Activated CD8-positive, alpha-beta memory T cell treated with anti-CD3 and anti-CD28 coated beads for 36 hours (primary cell): Measurements from ENCODE around the gene NRAS. TPM values are rescaled to one million over a fixed set of nuclear protein-coding genes. Genes with fewer than 3 reads are reported as not detected.

ENCODE experiments used
- CTCF ChIA-PET: fragments of 350-600 bp; sonication (Branson Sonifier 250); formaldehyde crosslinking; loops from one replicate; lab custom pipeline; 2021; ENCODE audit warnings: antibody characterized with exemption; lab: Charles Lee
- POLR2A ChIA-PET: fragments of 350-600 bp; sonication (Branson Sonifier 250); formaldehyde crosslinking; loops from one replicate; lab custom pipeline; 2021; ENCODE audit warnings: antibody characterized with exemption; lab: Charles Lee
- total RNA-seq, 2 experiments: library from RNA; stranded (reverse); gene quantifications; one replicate each; pipeline ENCODE4 v1.2.3, GENCODE V29; 2021

NRAS gene
- total RNA-seq, 2 experiments from 2014 or later, result 71.1 to 71.4 TPM

DNA sequence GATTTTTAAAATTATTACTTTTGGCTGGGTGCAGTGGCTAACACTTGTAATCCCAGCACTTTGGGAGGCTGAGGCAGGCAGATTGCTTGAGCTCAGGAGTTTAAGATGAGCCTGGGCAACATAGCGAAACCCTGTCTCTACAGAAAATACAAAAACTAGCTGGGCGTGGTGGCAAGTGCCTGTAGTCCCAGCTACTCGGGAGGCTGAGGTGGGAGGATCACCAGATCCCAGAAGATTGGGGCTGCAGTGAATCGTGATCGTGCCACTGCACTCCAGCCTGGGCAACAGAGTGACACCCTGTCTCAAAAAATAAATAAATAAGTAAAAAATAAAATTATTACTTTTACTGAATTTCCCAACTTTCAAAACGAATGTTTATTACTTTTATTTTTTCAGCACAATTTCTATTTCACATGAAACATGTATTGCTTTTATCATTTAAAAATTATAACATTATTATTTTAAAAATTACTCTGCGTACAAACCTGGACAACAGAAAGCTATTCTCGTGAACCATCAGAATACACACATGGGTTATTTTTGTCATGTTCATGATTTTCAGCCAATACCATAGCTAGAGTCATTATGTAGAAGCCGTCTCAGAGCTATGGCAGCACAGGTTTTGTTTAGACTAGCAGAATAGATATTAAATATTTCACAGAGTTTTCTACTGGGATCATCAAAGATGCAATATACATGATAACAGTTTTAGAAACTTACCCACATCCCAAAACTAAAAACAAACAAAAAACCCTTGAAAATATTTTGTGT lies 21.8 kb downstream of the NRAS start:
- CTCF ChIA-PET, result no interaction called here
- POLR2A ChIA-PET, result no interaction called here

DNA sequence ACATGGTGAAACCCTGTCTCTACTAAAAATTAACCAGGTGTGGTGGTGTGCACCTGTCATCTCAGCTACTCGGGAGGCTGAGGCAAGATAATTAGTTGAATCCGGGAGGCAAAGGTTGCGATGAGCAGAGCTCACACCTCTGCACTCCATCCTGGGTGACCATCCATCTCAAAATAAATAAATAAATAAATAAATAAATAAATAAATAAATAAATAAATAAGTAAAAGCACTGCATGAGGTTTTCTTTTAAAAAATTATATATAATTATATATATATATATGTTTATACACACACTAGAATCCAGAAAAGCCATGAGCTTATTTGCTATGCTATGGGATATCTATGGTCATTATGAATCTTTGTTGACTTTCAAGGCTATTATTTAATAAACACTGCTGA lies 23.6 kb downstream of the NRAS start:
- CTCF ChIA-PET, result no interaction called here
- POLR2A ChIA-PET, result no interaction called here

DNA sequence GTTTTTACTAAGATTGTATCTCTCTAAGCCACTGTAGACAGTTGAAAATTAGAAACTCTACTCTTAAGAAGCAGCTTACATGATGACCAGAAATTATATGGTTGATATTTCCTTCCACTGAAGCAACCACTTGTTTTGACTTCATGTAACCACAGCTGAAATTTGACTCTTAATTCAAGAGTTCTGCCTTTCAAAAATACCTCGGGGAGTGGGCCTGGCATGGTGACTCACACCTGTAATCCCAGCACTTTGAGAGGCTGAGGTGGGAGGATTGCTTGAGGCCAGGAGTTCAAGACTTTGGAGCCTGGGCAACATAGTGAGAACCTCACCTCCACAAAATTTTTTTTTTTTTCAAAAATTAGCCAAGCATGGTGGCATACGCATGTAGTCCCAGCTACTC lies 25.5 kb downstream of the NRAS start:
- CTCF ChIA-PET, result no interaction called here
- POLR2A ChIA-PET, result no interaction called here

DNA sequence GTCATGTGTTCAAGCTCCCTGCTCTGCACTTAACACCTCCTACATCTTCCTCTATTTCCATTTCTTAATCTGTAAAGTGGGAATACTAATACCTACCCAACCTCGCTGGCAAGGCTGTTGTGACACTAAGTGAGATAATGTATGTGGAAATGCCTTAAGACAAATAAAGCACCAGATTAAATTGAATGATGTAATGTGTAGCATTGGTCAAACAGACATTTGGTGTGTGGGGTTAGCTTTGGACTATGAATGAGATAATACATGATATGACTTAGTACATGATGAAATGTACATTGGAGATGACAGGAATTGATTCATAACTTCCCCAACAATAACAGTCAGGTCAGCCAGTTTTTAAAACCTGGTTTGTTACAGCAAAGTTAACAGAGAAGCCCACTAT lies 26.4 kb downstream of the NRAS start:
- ChIA-PET POLR2A (no interaction called here), CTCF (no interaction called here)

DNA sequence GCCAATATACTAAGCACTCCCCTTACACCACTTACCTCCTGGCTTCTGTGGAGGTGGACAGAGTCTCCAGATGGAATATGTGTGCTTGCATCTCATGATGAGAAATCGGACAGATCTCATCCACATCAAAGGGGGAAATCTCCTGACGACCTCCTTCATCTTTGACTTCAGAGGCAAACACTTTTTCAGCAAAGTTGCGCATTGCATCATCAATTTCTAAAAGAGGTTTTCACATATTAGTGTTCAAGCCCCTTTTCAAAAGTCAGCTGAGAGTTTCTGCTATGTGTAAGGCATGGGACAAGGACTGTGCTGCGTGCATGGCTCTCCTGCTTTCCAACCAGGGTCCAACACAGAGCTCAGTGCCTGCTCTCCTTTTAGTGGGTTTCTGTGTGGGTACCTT lies 28.0 kb downstream of the NRAS start:
- POLR2A ChIA-PET, result no interaction called here
- CTCF ChIA-PET, result no interaction called here

DNA sequence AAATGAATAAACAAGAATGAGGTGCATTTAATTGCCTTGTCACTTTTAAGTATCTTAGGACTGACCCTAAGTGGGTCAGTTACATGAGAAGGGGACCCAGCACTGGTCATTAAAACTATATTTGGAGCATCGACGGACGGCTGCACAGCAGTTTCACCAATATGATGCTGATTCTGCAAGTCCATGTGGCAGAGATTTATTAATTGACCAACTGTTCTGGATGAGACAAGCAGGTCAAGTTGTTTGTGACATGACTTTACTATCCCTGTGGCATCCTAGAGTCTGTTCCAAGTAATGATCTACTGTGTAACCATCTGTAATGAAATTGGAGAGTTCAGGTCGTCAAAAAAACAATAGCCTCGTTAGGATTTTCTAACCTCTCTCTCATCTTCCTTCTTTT lies 30.7 kb downstream of the NRAS start:
- ChIA-PET POLR2A (no interaction called here), CTCF (no interaction called here)

DNA sequence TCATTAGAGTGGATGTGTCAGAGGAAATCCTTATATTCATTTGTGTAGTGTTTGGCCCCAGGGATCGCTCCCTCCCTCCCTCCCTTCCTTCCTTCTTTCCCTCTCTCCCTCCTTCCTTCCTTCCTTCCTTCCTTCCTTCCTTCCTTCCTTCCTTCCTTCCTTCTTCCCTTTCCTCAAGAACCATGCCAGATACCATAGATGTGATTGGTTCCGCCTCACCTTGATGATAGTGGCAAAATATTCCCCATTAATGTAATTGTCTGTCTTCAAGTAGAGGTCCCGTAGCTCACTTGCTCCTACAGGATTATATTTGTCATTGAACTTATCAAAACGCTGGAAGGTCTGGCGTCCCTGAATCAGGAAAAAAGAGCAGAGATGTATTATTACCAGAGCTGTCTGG lies 38.9 kb downstream of the NRAS start:
- POLR2A ChIA-PET, result no interaction called here

DNA sequence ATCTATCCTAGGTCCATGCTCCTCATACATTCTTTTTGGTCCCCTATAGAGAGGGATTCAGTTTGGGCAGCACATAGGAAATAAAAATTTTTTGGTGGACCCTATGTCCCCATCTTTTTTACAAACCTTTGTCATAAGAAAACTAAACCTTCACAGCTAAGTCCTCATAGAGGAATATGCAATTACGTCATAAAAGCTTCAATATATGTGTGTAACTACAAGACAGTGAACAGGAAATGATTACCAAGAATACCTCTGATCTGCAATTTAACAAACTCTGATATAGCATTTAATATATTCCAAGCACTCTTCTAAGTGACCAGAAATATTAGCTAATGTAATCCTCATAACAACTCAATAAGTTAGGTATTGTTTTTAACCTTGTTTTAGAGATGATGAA lies 40.5 kb downstream of the NRAS start:
- POLR2A ChIA-PET, result interaction anchor here (0.6 kb wide), 1 partner anchor 15 kb away, joined by 6 read pairs; no protein-coding TSS in a partner anchor
- CTCF ChIA-PET, result no interaction called here

More for the DNA sequence above, 38.9 kb downstream of the NRAS start:
- CTCF ChIA-PET, result no interaction called here

DNA sequence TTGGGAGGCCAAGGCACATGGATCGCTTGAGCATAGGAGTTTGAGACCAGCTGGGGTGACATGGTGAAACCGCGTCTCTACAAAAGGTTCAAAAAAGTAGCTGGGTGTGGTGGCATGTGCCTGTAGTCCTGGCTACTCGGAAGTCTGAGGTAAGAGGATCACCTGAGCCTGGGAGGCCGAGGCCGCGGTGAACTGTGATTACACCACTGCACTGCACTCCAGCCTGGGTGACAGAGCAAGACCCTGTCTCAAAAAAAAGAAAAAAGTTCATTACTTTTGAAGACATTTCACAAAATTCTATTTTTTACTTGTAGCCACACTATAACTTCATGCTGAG lies 44.7 kb downstream of the NRAS start:
- ChIA-PET POLR2A (no interaction called here), CTCF (no interaction called here)

DNA sequence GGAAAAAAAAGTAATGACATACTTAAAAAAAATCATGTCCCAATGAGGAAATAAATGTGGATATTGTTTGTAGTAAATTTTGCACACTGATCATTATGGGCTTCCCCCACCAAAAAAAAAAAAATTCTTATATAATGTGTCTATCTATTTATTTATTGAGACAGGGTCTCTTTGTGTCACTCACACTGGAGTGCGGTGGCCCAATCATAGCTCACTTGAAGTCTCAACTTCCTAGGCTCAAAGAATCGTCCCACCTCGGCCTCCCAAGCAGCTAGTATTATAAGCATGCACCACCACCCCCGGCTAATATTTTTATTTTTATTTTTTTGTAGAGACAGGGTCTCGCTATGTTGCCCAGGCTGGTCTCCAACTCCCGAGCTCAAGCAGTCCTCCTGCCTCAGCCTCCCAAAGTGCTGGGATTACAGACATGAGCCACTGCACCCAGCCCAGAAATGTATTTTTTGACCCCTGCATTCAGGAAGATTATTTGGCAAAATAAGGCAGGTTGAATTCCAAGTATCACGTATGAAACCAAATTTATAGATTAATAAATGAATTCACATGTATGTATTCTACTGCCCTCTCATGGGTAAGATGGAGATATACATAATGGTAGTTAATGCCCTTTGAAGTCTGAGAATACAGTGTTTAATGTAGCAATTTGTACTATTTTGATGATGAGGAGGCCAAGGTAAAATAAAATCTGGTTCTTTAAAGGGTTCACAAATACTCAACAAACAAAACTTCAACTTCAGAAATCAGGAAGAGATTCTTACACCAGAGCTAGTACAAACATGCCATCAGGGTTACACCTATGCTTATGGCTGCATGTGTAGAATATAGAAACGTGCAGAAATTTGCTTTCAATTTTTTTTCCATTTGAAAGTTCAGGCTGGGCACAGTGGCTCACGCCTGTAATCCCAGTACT lies 45.3 kb downstream of the NRAS start:
- ChIA-PET POLR2A (no interaction called here), CTCF (no interaction called here)

DNA sequence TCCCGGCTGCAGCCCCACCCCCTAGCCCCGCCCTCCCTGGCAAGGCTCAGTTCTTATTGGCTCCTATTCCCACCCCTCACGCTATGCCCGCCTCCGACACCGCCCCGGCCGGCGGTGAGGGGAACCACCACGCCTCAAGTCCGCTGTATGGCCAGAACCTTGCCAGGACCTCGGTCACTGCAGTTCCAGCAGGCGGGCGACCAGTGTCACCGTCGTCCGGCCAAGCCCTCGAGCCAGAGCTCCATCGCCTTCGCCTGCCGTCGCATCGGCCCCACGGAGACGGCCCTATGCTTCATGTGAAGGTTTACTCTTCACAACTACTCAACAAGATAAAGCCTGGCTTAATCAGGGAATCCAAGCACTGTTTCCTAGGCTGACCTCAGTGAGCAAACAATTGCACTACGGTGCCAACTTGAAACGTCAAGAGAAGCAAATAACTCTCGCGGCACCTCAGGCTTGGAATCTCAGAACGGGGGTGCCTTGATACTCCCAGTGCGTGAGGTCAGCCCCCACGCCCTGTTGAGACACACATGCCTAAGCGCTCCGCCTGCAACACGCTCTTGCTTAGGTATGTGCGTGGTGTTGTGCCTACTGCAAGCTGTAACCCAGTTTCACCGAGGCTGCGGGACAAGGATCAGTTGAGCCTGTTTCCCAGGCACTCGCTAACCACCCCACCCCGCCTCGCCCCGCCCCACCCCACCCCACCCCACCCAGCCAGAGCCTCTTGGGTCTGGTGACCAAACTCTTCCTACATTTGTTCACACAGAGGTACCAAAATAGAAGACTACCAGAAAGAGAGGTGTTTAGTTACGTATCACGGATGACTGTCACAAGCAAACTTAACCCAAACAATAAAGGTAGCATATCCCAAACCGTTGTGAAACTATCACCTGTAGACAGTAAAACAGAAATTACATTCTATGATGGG lies 46.2 kb downstream of the NRAS start:
- ChIA-PET POLR2A (interaction anchor here (0.5 to 0.6 kb wide), 2 partner anchors 160 to 220 kb away, joined by 3 read pairs; no protein-coding TSS in a partner anchor), CTCF (no interaction called here)

DNA sequence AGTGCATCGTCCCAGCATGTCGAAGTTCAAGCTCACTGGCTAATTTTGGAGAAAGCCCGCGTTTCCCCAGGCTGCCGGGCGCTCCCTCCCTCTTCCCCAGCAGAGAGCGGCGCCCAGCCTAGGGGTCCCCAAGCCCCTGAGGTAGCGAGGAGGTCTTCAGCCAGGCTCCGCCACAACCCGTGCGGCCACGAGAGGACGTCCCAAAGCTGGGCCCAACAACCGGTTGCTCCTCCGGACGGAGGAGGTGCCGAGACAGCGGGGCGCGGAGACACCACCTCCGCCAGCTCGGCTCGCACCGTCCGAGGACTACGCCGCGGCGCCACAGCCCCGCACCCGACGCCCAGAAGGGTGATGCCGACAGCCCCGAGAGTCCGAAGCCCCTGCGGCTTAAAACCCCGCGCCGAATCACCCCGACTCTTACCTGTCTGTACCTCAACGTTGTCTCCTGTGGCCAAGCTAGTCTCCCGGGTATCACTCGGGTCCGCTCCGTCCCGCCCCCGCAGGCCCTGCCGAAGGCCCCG lies 46.9 kb downstream of the NRAS start, which contains the start of gene DENND2C:
DENND2C (minus strand) TSS at position 488 of the 521 bp plus-strand sequence. CDS start 44,065 bp downstream, outside the sequence.
- CTCF ChIA-PET, result no interaction called here

DNA sequence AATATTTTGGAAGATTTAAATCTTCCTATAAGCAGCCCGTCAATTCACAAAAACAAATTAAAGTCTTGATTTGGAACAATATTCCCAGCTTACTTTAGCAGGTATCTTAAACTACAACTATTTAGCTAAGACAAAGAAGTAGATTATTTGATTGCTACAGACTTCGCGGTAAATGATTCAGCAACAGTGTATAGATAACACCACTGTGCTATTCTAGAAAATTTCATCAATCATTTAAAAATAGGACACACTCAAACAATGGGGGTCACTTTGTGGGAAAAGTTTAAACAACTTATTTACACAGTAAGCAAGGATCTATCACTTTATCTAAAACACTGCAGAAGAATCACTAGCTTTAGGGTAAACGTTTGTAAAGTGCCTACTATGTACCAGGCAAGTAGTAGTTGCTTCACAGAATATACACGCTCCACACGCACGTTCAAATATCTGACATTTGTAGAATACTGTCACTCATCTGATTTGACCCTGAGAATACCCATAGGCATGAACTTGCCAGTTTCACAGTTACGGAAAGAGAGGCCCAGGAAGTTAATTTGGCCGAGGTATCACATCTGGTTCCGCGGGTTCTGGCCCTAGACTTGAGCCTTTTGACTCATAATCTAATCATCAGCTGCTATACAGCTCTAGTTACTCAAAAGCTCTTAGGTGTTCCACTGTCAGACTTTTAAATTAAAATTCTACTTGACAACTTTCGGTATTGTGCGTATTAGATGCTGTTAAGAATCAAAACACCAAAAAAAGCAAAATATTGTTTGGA lies 47.6 kb downstream of the NRAS start:
- CTCF ChIA-PET, result interaction anchor here (1.1 kb wide), 1 partner anchor 443 kb away, joined by 3 read pairs; no protein-coding TSS in a partner anchor
- POLR2A ChIA-PET, result no interaction called here

More for the DNA sequence above, 46.9 kb downstream of the NRAS start, which contains the start of gene DENND2C:
- POLR2A ChIA-PET, result interaction anchor here (0.6 kb wide), 1 partner anchor 220 kb away, joined by 3 read pairs; no protein-coding TSS in a partner anchor

DNA sequence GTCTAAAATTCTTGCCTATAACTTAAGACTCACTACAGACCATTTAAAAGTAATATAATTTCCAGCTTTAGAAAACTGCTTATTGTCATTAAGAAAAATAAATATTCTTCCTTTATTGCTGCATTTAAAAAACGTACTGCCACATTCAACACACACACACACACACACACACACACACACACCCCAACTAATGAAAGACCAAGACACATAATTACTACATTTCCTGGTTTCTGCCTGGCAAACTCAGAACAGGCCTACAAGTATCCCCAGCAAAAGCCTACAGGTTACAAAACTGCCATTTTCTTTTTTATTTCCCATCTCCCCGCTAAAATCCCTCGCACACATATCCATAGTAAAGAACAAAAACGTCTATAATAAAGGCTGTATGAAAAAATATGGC lies 48.2 kb downstream of the NRAS start:
- ChIA-PET CTCF (interaction anchor here (0.6 to 1.1 kb wide), 2 partner anchors 108 to 444 kb away, joined by 3 to 6 read pairs; no protein-coding TSS in a partner anchor), POLR2A (no interaction called here)

DNA sequence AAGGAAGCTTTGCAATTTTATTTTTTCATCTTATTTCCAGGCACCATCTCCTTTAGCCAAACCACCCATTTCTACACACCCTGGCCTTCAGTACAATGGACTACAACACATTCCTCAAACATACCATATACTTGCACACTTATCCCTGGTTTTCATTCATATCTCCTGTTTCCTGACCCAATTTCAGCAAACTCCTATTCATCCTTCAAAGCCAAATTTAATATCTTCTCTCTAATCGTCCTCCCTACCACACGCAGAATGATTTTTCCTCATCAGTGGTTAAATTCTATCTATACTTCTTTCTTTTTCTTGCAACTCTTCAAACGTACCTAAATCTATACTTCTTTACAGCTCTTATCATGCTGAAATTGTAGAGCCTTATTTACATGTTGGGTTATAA lies 49.6 kb downstream of the NRAS start:
- ChIA-PET POLR2A (no interaction called here), CTCF (no interaction called here)

DNA sequence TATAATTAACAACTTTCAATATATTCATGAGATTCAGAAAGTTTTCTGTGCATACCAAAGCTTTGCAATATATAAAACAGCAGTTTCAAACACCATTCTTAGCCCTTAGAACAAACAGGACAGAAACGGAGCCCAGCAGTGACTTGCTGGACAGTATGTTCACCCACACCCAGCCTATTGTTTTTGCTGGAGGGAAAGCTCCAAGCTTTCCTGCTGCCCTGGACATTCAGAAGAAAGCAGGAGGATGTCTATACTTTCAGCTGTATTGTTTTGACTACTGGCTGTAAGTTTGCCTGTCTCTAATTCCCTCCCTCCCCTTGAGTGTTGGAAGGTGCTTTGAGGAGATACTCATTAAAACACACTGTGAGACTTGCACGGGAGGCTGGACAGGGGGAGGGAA lies 56.3 kb downstream of the NRAS start:
- CTCF ChIA-PET, result no interaction called here
- POLR2A ChIA-PET, result no interaction called here
